Measurements from ENCODE around the gene NKX6-1.

The NKX6-1 gene

GRCh38 chr4:84498203-84498934 is 723 bp downstream of the NKX6-1 start:
- peak; percentile 15 for DNase-seq

- DNase-seq, result peak; percentile 1
Measured at GRCh38 chr4:84497504-84498202, 1.4 kb downstream of the NKX6-1 start.

- no peak for DNase-seq
Measured at GRCh38 chr4:84496706-84497503, 2.2 kb downstream of the NKX6-1 start.

GRCh38 chr4:84496331-84496705 is 2.8 kb downstream of the NKX6-1 start:
- DNase-seq, result no peak

GRCh38 chr4:84495794-84496261 is 3.3 kb downstream of the NKX6-1 start:
- DNase-seq, result no peak

GRCh38 chr4:84495118-84495793 is 3.8 kb downstream of the NKX6-1 start:
- DNase-seq, result no peak

GRCh38 chr4:84494531-84494930 is 4.6 kb downstream of the NKX6-1 start:
- DNase-seq, result no peak

GRCh38 chr4:84494076-84494475 is 5.0 kb downstream of the NKX6-1 start:
- no peak for DNase-seq

GRCh38 chr4:84493092-84493850 is 5.8 kb downstream of the NKX6-1 start:
- peak; percentile 31 for DNase-seq

GRCh38 chr4:84492737-84493091 is 6.4 kb downstream of the NKX6-1 start:
- DNase-seq, result peak; percentile 7

GRCh38 chr4:84492290-84492689 is 6.8 kb downstream of the NKX6-1 start:
- peak; percentile 23 for DNase-seq

GRCh38 chr4:84491481-84491880 is 7.6 kb downstream of the NKX6-1 start:
- DNase-seq, result no peak

- DNase-seq, result no peak
Measured at GRCh38 chr4:84490663-84491062, 8.4 kb downstream of the NKX6-1 start.

GRCh38 chr4:84484236-84484635 is 14.9 kb downstream of the NKX6-1 start:
- DNase-seq, result no peak

- no peak for DNase-seq
Measured at GRCh38 chr4:84483688-84484087, 15.4 kb downstream of the NKX6-1 start.

GRCh38 chr4:84482564-84483563 is 16.2 kb downstream of the NKX6-1 start:
- DNase-seq, result no peak

GRCh38 chr4:84481860-84482245 is 17.2 kb downstream of the NKX6-1 start:
- DNase-seq, result no peak

GRCh38 chr4:84481077-84481859 is 17.8 kb downstream of the NKX6-1 start:
- no peak for DNase-seq

- no peak for DNase-seq
Measured at GRCh38 chr4:84480082-84480481, 19.0 kb downstream of the NKX6-1 start.

GRCh38 chr4:84479663-84480062 is 19.4 kb downstream of the NKX6-1 start:
- DNase-seq, result no peak
